H9 (cell line): ENCODE results near the gene CHST13. TPM values are rescaled to one million over a fixed set of nuclear protein-coding genes. Genes with fewer than 3 reads are reported as not detected.

Experiments used
- DNase-seq: peaks from one replicate; pipeline ENCODE4 v3.0.0-alpha.2; 2017
- H2AFZ ChIP-seq: one replicate; pipeline ENCODE4 v1.6.1; 2013; ENCODE audit warnings: mild to moderate bottlenecking, low read length, control low read depth, moderate library complexity
- H2AK5ac ChIP-seq: 2 replicates; pipeline ENCODE4 v1.6.1; 2013; ENCODE audit warnings: low read length, control low read depth, mixed read lengths; ENCODE audit not compliant: insufficient read length
- H2BK120ac ChIP-seq: one replicate; pipeline ENCODE4 v1.6.1; 2013; ENCODE audit warnings: low read depth, mild to moderate bottlenecking, low read length, control low read depth, inconsistent platforms; ENCODE audit not compliant: poor library complexity, severe bottlenecking
- H2BK12ac ChIP-seq: 2 replicates; pipeline ENCODE4 v1.6.1; 2013; ENCODE audit warnings: low read length, control low read depth, mixed read lengths, low read depth; ENCODE audit not compliant: insufficient read length
- H2BK15ac ChIP-seq: 2 replicates; pipeline ENCODE4 v1.6.1; 2013; ENCODE audit warnings: low read depth, low read length, control low read depth
- H2BK20ac ChIP-seq: one replicate; pipeline ENCODE4 v1.6.1; 2013; ENCODE audit warnings: low read depth, mild to moderate bottlenecking, low read length, control low read depth, inconsistent platforms; ENCODE audit not compliant: poor library complexity, severe bottlenecking
- H2BK5ac ChIP-seq: 2 replicates; pipeline ENCODE4 v1.6.1; 2013; ENCODE audit warnings: low read length, control low read depth, mixed read lengths; ENCODE audit not compliant: insufficient read length
- H3K14ac ChIP-seq: 2 replicates; pipeline ENCODE4 v1.6.1; 2013; ENCODE audit warnings: low read length, control low read depth; ENCODE audit not compliant: insufficient read depth
- H3K18ac ChIP-seq: 2 replicates; pipeline ENCODE4 v1.6.1; 2013; ENCODE audit warnings: low read depth, mild to moderate bottlenecking, mixed read lengths, low read length, control low read depth; ENCODE audit not compliant: insufficient read length
- H3K23ac ChIP-seq: 2 replicates; pipeline ENCODE4 v1.6.1; 2013; ENCODE audit warnings: low read length, control low read depth, mixed read lengths, low read depth; ENCODE audit not compliant: insufficient read length
- H3K23me2 ChIP-seq: 2 replicates; pipeline ENCODE4 v1.6.1; 2013; ENCODE audit warnings: low read depth, mild to moderate bottlenecking, mixed read lengths, low read length, control low read depth; ENCODE audit not compliant: insufficient read length, poor library complexity, severe bottlenecking
- H3K27ac ChIP-seq: 2 replicates; pipeline ENCODE4 v1.5.1; 2013; ENCODE audit warnings: low read length, control low read depth, mixed read lengths, low read depth; ENCODE audit not compliant: insufficient read length
- H3K27me3 ChIP-seq: 2 replicates; pipeline ENCODE4 v1.6.1; 2013; ENCODE audit warnings: low read length, control low read depth, inconsistent platforms; ENCODE audit not compliant: insufficient read depth
- H3K4ac ChIP-seq: 2 replicates; pipeline ENCODE4 v1.6.1; 2013; ENCODE audit warnings: low read depth, mild to moderate bottlenecking, control low read depth, inconsistent platforms, low read length, moderate library complexity
- H3K4me1 ChIP-seq: 2 replicates; pipeline ENCODE4 v1.6.1; 2013; ENCODE audit warnings: low read length, control low read depth, inconsistent platforms; ENCODE audit not compliant: insufficient read depth
- H3K4me2 ChIP-seq: 2 replicates; pipeline ENCODE4 v1.6.1; 2013; ENCODE audit warnings: low read length, control low read depth, mixed read lengths; ENCODE audit not compliant: insufficient read length, insufficient read depth
- H3K56ac ChIP-seq: 2 replicates; pipeline ENCODE4 v1.6.1; 2013; ENCODE audit warnings: low read depth, mild to moderate bottlenecking, mixed read lengths, low read length, control low read depth; ENCODE audit not compliant: insufficient read length
- H3K79me1 ChIP-seq: 2 replicates; pipeline ENCODE4 v1.6.1; 2013; ENCODE audit warnings: low read depth, mild to moderate bottlenecking, moderate library complexity, low read length, control low read depth, inconsistent platforms; ENCODE audit not compliant: insufficient read depth, poor library complexity, severe bottlenecking
- H3K79me2 ChIP-seq: 2 replicates; pipeline ENCODE4 v1.6.1; 2013; ENCODE audit warnings: low read length, control low read depth, inconsistent platforms; ENCODE audit not compliant: insufficient read depth
- H3K9ac ChIP-seq: 2 replicates; pipeline ENCODE4 v1.6.1; 2013; ENCODE audit warnings: low read length, control low read depth, mixed read lengths; ENCODE audit not compliant: insufficient read length; ENCODE audit errors: extremely low read depth
- H3K9me3 ChIP-seq: one replicate; pipeline ENCODE4 v1.6.1; 2013; ENCODE audit warnings: low read depth, low read length, inconsistent platforms; ENCODE audit not compliant: control insufficient read depth
- H3T11ph ChIP-seq: one replicate; pipeline ENCODE4 v1.6.1; 2013; ENCODE audit warnings: mild to moderate bottlenecking, low read length, control low read depth, inconsistent platforms
- H4K20me1 ChIP-seq: one replicate; pipeline ENCODE4 v1.6.1; 2013; ENCODE audit not compliant: control insufficient read depth, insufficient read length, insufficient read depth
- H4K5ac ChIP-seq: 2 replicates; pipeline ENCODE4 v1.6.1; 2013; ENCODE audit warnings: low read depth, mild to moderate bottlenecking, mixed read lengths, low read length, control low read depth; ENCODE audit not compliant: insufficient read length
- H4K8ac ChIP-seq: replicated peaks from 2 replicates; pipeline ENCODE4 v1.6.1; 2013; ENCODE audit warnings: low read length, control low read depth, mixed read lengths, low read depth; ENCODE audit not compliant: insufficient read length
- H4K91ac ChIP-seq: 2 replicates; pipeline ENCODE4 v1.6.1; 2013; ENCODE audit warnings: low read depth, mild to moderate bottlenecking, moderate library complexity, mixed read lengths, low read length, control low read depth; ENCODE audit not compliant: insufficient read length
- H3K27ac Mint-ChIP-seq, 3 experiments: 2 replicates in 2 of 3; 3 replicates in 1 of 3; pipeline ENCODE4 v1.8.0; 2020 to 2021; ENCODE audit warnings: mixed read lengths in 3 of 3, mild to moderate bottlenecking in 1 of 3, moderate library complexity in 1 of 3
- H3K27me3 Mint-ChIP-seq: 2 replicates; pipeline ENCODE4 v1.8.0; 2021; ENCODE audit warnings: low read depth, mild to moderate bottlenecking, moderate library complexity, mixed read lengths
- H3K36me3 Mint-ChIP-seq, 3 experiments: 2 replicates in 2 of 3; 3 replicates in 1 of 3; pipeline ENCODE4 v1.8.0; 2020 to 2021; ENCODE audit warnings: low read depth in 3 of 3, mixed read lengths in 3 of 3; ENCODE audit not compliant: insufficient read depth in 1 of 3
- H3K4me1 Mint-ChIP-seq, 2 experiments: 2 replicates each; pipeline ENCODE4 v1.8.0; 2020; ENCODE audit warnings: mixed read lengths in 2 of 2
- H3K4me3 Mint-ChIP-seq, 2 experiments: 2 replicates in 1 of 2; 3 replicates in 1 of 2; pipeline ENCODE4 v1.8.0; 2020 to 2021; ENCODE audit warnings: mild to moderate bottlenecking in 2 of 2, mixed read lengths in 2 of 2, moderate library complexity in 1 of 2
- H3K9me3 Mint-ChIP-seq, 2 experiments: 2 replicates in 1 of 2; 3 replicates in 1 of 2; pipeline ENCODE4 v1.8.0; 2020; ENCODE audit warnings: mild to moderate bottlenecking in 2 of 2, mixed read lengths in 2 of 2, moderate library complexity in 1 of 2
- CTCF ChIP-seq: fragments of 200-600 bp; sonication (generic); conservative IDR thresholded peaks from 3 replicates; pipeline ENCODE4 v1.8.0; 2021; ENCODE audit warnings: antibody characterized with exemption, mild to moderate bottlenecking
- WGBS: extraction: QIAGEN DNeasy Blood & Tissue Kit; methylation state at CpG from one replicate; pipeline ENCODE4 v1.1.7; 2013; ENCODE audit warnings: missing lambda C conversion rate, low lambda C conversion rate, mixed read lengths; ENCODE audit not compliant: insufficient read length; ENCODE audit errors: extremely low coverage; 5-methylcytosine and 5-hydroxymethylcytosine counted together
- total RNA-seq: library from RNA; stranded (reverse); gene quantifications from 2 replicates; pipeline ENCODE4 v1.2.1, GENCODE V29; 2021

The CHST13 gene
- total RNA-seq, 1 experiment from 2014 or later, result 0.85 TPM

GRCh38 chr3:126508564-126508964 lies 15.4 kb upstream of the CHST13 start:
- H3K4me2 ChIP-seq, result no peak overlapping the region
- H3K27me3 Mint-ChIP-seq, result peaks cover 2% of the 10 kb centered on the region; the same call in 1 of the 2 replicates
- no peak overlapping the region for H3K4me3 Mint-ChIP-seq
- no peak overlapping the region for H3K27ac Mint-ChIP-seq
- no CpG with 5 or more reads among the region's 4 CpGs for WGBS
- no peaks in the 10 kb centered on the region for H3K9me3 Mint-ChIP-seq
- no peak overlapping the region for H3T11ph ChIP-seq
- no peak overlapping the region for H4K91ac ChIP-seq
- no peaks in the 10 kb centered on the region for H3K23me2 ChIP-seq
- H4K8ac ChIP-seq, result no peak overlapping the region
- no peak overlapping the region for H2AFZ ChIP-seq
- H2AK5ac ChIP-seq, result no peak overlapping the region
- H3K18ac ChIP-seq, result no peak overlapping the region
- no peak overlapping the region for H4K5ac ChIP-seq
- no peak overlapping the region for H2BK15ac ChIP-seq
- no peak overlapping the region for H2BK20ac ChIP-seq
- H3K79me1 ChIP-seq, result no peaks in the 10 kb centered on the region
- no peak overlapping the region for H2BK120ac ChIP-seq
- H3K9ac ChIP-seq, result no peak overlapping the region
- no peaks in the 10 kb centered on the region for H3K4me1 ChIP-seq
- DNase-seq, result no peak
- no peaks in the 10 kb centered on the region for H3K79me2 ChIP-seq
- H3K23ac ChIP-seq, result no peak overlapping the region
- H3K14ac ChIP-seq, result no peak overlapping the region
- no peak overlapping the region for H2BK12ac ChIP-seq
- no peaks in the 10 kb centered on the region for H3K9me3 ChIP-seq
- no peaks in the 10 kb centered on the region for H3K36me3 Mint-ChIP-seq
- peaks cover 5% of the 10 kb centered on the region in 2 experiments; a peak in 3 of 4 replicates for H3K4me1 Mint-ChIP-seq
- TF ChIP-seq CTCF, result no peak
- no peaks in the 10 kb centered on the region for H4K20me1 ChIP-seq
- no peak overlapping the region for H3K56ac ChIP-seq
- no peak overlapping the region for H3K27ac ChIP-seq
- no peak overlapping the region for H3K4ac ChIP-seq
- no peak overlapping the region for H2BK5ac ChIP-seq
- H3K27me3 ChIP-seq, result no peaks in the 10 kb centered on the region
